Activated CD4-positive, CD25-positive, alpha-beta regulatory T cell treated with anti-CD3 and anti-CD28 coated beads, Interleukin-2, amount 50 U/mL, for 16 hours (primary cell): ENCODE data around the gene TMEFF2.
"Not testable (repeated sequence)": the region's sequence is repeated elsewhere in the genome, so short reads cannot be mapped to it uniquely, and the experiment has no call there.

Experiments used
- DNase-seq: peaks from one replicate; pipeline ENCODE4 v3.0.0-alpha.2; 2020; ENCODE audit warnings: low read depth, low spot score

TMEFF2 gene

GRCh38 chr2:192184349-192184748 is 10.4 kb downstream of the TMEFF2 start:
- no peak for DNase-seq

GRCh38 chr2:192183296-192183695 is 11.4 kb downstream of the TMEFF2 start:
- DNase-seq, result no peak

GRCh38 chr2:192166946-192167345 is 27.8 kb downstream of the TMEFF2 start:
- no peak for DNase-seq

- DNase-seq, result no peak
Observed at GRCh38 chr2:192165842-192166241, 28.9 kb downstream of the TMEFF2 start.

GRCh38 chr2:192162392-192163042 is 32.2 kb downstream of the TMEFF2 start:
- DNase-seq, result peak; percentile 62

- no peak for DNase-seq
Observed at GRCh38 chr2:192161656-192162290, 33.0 kb downstream of the TMEFF2 start.

GRCh38 chr2:192159736-192160135 is 35.0 kb downstream of the TMEFF2 start:
- DNase-seq, result no peak

GRCh38 chr2:192159208-192159607 is 35.5 kb downstream of the TMEFF2 start:
- no peak for DNase-seq

- no peak for DNase-seq
Observed at GRCh38 chr2:192157776-192158175, 37.0 kb downstream of the TMEFF2 start.

GRCh38 chr2:192155511-192156118 is 39.1 kb downstream of the TMEFF2 start:
- no peak for DNase-seq

GRCh38 chr2:192153561-192153960 is 41.2 kb downstream of the TMEFF2 start:
- DNase-seq, result no peak

GRCh38 chr2:192151853-192152252 is 42.9 kb downstream of the TMEFF2 start:
- no peak for DNase-seq

GRCh38 chr2:192150166-192150565 is 44.6 kb downstream of the TMEFF2 start:
- no peak for DNase-seq

GRCh38 chr2:192148620-192149321 is 46.0 kb downstream of the TMEFF2 start:
- no peak for DNase-seq

- no peak for DNase-seq
Observed at GRCh38 chr2:192148241-192148619, 46.5 kb downstream of the TMEFF2 start.

GRCh38 chr2:192146069-192147015 is 48.4 kb downstream of the TMEFF2 start:
- no peak for DNase-seq

- no peak for DNase-seq
Observed at GRCh38 chr2:192145496-192145895, 49.2 kb downstream of the TMEFF2 start.

GRCh38 chr2:192140236-192140839 is 54.4 kb downstream of the TMEFF2 start:
- DNase-seq, result no peak

- no peak for DNase-seq
Observed at GRCh38 chr2:192139813-192140212, 54.9 kb downstream of the TMEFF2 start.

- no peak for DNase-seq
Observed at GRCh38 chr2:192137451-192137850, 57.3 kb downstream of the TMEFF2 start.

GRCh38 chr2:192132604-192133003 is 62.1 kb downstream of the TMEFF2 start:
- not testable (repeated sequence) for DNase-seq
